ENCODE data around the gene SLC51B.

GRCh38 chr15:65041787-65042186, 3.4 kb upstream of the SLC51B start:
- TF ChIP-seq CTCF (IDR thresholded peaks at IDR 0.05) (no peak), POLR2A (IDR thresholded peaks at IDR 0.05) (no peak)

Measured in right lobe of liver (tissue), 4 donors.